Measurements from ENCODE around the gene WNT6. TPM values are rescaled to one million over a fixed set of nuclear protein-coding genes. Genes with fewer than 3 reads are reported as not detected.

Gene WNT6
- total RNA-seq, 1 donor from 2014 or later, result 2.6 TPM

GRCh38 chr2:218882866-218883366, 23.3 kb downstream of the WNT6 start:
- no peak overlapping the region for H3K4me3 ChIP-seq (ENCODE audit: insufficient read depth, low read depth, low read length)
- FAIRE-seq (no peak), DNase-seq (ENCODE audit: low read depth) (no peak)
- H3K4me1 ChIP-seq (ENCODE audit: insufficient read depth, low read length), result no peaks in the 10 kb centered on the region
- H3K27me3 ChIP-seq (ENCODE audit: insufficient read depth, low read length), result peaks cover 81% of the 10 kb centered on the region
- H3K9me3 ChIP-seq (ENCODE audit: insufficient read depth, low read depth, low read length), result peaks cover 4% of the 10 kb centered on the region
- Mint-ChIP-seq H3K9me3 (ENCODE audit: unreplicated experiment) (peaks cover 3% of the 10 kb centered on the region), H3K4me1 (ENCODE audit: low read depth, unreplicated experiment) (peaks cover 35% of the 10 kb centered on the region), H3K27ac (ENCODE audit: unreplicated experiment) (no peak overlapping the region), H3K4me3 (ENCODE audit: unreplicated experiment) (no peak overlapping the region), H3K27me3 (ENCODE audit: low read depth, unreplicated experiment) (peaks cover 78% of the 10 kb centered on the region), H3K36me3 (ENCODE audit: low read depth, unreplicated experiment) (no peaks in the 10 kb centered on the region)
- no peak overlapping the region for H3K4me2 ChIP-seq (ENCODE audit: low read length)
- H2AFZ ChIP-seq (ENCODE audit: low read depth, low read length), result no peak overlapping the region
- no peaks in the 10 kb centered on the region for H3K36me3 ChIP-seq (ENCODE audit: insufficient read depth, low read length)
- no peak overlapping the region for H3K27ac ChIP-seq (ENCODE audit: low read depth, low read length)
- TF ChIP-seq EZH2 (IDR thresholded peaks at IDR 0.05; ENCODE audit: insufficient read depth, low read length) (peak; percentile 26), CTCF (IDR thresholded peaks at IDR 0.05; ENCODE audit: insufficient read depth, low read depth, low read length) (no peak)
- peaks cover 3% of the 10 kb centered on the region for H4K20me1 ChIP-seq (ENCODE audit: insufficient read depth, low read length)
- no peaks in the 10 kb centered on the region for H3K79me2 ChIP-seq (ENCODE audit: insufficient read depth, low read length)
- no peak overlapping the region for H3K9ac ChIP-seq (ENCODE audit: low read length)

DNA sequence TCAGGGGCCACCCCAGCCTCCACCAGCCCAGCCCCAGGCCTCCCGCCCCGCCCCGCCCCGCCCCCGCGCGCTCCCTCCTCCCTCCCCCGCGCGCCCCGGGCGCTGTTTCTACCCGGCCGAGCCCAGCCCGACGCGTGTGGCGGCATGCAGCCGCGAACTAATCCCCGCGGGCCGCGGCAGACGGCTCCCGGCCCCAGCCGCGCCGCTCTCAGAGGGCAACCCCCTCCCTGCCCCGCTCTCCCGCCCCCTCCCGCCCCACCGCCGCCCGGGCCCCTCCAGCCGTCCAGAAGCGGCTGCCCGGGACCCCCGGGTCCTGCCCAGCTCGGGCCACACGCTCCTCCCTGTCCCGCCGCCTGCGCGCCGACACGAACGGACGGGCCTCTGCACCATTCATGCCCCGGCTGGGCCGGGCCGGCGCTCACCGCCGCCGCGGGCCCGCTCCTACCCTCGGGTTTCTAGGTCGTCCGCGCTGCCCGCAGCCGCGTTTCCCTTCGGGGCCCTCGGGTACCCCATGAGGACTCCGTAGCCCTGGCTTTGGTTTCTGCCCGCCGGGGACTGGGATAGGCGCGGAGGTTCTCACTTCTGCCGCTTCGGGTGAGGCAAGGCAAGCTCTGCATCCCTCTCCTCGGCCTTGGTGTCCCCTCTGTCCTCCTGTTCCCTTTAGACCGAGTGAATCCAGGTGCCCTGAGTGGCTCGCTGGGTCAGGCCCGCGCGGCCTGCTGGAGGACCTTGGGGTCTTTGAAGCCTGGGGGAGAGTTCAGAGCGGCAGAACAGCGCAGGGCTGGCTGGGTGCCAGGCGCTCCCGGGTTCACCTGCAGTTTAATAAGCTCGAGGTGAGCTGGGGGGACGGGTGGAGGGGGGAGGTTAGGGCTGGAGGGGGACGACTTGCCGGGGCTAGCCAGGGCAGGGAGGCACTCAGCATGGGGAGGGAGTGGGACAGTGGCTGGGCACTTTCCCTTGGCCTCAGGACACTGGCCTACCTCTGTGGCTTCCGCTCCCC, 24.2 kb downstream of the WNT6 start:
- no peaks in the 10 kb centered on the region for H3K79me2 ChIP-seq (ENCODE audit: insufficient read depth, low read length)
- peaks cover 78% of the 10 kb centered on the region for H3K27me3 ChIP-seq (ENCODE audit: insufficient read depth, low read length)
- no peak overlapping the region for H3K9ac ChIP-seq (ENCODE audit: low read length)
- H3K27ac Mint-ChIP-seq (ENCODE audit: unreplicated experiment), result no peak overlapping the region
- H3K36me3 ChIP-seq (ENCODE audit: insufficient read depth, low read length), result no peaks in the 10 kb centered on the region
- H3K4me1 Mint-ChIP-seq (ENCODE audit: low read depth, unreplicated experiment), result peaks cover 29% of the 10 kb centered on the region
- FAIRE-seq, result no peak
- H3K9me3 Mint-ChIP-seq (ENCODE audit: unreplicated experiment), result peaks cover 3% of the 10 kb centered on the region
- no peak for DNase-seq (ENCODE audit: low read depth)
- peak overlapping the region; percentile 62 for H3K4me2 ChIP-seq (ENCODE audit: low read length)
- no peak overlapping the region for H3K27ac ChIP-seq (ENCODE audit: low read depth, low read length)
- H3K36me3 Mint-ChIP-seq (ENCODE audit: low read depth, unreplicated experiment), result no peaks in the 10 kb centered on the region
- TF ChIP-seq EZH2 (IDR thresholded peaks at IDR 0.05; ENCODE audit: insufficient read depth, low read length), result peak; percentile 96
- no peak for TF ChIP-seq CTCF (IDR thresholded peaks at IDR 0.05; ENCODE audit: insufficient read depth, low read depth, low read length)
- peak overlapping the region; percentile 11 for H2AFZ ChIP-seq (ENCODE audit: low read depth, low read length)
- peaks cover 3% of the 10 kb centered on the region for H4K20me1 ChIP-seq (ENCODE audit: insufficient read depth, low read length)
- peaks cover 76% of the 10 kb centered on the region for H3K27me3 Mint-ChIP-seq (ENCODE audit: low read depth, unreplicated experiment)
- no peak overlapping the region for H3K4me3 ChIP-seq (ENCODE audit: insufficient read depth, low read depth, low read length)
- peaks cover 4% of the 10 kb centered on the region for H3K9me3 ChIP-seq (ENCODE audit: insufficient read depth, low read depth, low read length)
- H3K4me1 ChIP-seq (ENCODE audit: insufficient read depth, low read length), result no peaks in the 10 kb centered on the region
- peak overlapping the region; percentile 54 for H3K4me3 Mint-ChIP-seq (ENCODE audit: unreplicated experiment)
